ENCODE measurements around the gene DES.
A peak's percentile ranks its signal among the peaks of the same experiment; 100 is the strongest.

DES gene

DNA sequence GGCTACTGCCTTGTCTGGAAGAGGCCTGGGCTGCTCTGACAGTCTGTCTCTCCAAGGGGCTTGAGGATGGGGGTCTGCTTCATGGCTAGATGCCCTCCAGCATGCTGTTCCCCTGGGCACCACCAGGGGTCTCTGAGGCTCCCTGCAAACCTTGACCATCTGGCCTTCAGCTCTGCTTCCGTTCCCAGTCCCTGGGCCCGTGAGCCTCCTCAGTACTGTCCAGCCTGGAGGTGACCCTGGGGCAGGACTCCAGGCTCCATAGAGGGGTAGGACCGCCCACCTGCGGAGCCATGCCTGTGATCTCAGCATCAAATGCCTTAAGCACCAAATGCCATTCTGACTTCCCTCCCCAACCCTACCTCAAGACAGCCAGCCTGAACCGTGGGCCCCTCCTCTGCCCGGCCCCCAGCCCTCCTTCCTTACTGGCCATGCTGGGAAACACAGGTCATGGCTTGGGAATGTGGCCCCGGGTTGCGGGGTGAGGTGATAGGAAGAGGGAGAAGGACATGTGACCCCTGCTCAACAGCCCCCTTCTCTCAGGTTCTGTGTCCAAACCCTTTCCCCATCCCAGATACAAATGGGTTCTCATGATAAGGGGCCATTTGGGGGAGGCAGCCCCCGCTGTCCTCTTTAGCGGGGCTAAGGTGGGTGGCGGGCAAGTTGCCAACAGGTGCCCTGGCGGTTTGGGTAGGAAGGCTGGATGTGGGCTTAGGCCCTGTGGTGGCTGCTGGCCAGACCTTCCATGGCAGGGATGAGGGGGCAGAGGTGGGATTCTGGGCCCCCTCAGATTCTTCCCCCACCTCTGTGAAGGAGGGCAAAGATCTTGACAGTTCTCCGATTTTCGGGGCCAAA, 41.5 kb downstream of the DES start:
- peak; percentile 30 for DNase-seq

DNA sequence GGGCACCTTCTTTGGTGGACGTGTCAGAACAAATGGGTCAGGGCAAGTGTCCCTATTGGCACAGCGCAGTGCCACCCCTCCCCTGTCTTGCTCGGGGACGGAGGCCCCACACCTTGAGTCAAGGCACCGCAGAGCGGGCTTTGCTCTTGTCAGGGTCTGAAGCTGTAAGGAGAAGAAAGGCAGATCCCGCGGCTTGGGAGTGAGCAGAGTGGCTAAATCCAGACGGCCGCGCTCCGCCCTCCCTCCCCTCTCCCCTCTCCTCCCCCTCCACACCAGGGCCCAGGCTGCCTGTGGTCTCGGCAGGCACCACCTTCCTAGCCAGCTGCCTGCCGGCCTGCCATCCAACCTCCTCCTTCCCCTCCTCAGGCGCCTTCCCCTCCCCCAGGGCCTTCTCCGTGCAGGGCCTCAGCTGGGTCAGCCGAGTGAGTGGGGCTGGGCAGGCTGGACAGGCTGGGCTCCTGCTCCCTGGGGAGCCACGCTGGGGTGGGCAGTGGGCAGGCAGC, 42.3 kb downstream of the DES start:
- peak; percentile 66 for DNase-seq

DNA sequence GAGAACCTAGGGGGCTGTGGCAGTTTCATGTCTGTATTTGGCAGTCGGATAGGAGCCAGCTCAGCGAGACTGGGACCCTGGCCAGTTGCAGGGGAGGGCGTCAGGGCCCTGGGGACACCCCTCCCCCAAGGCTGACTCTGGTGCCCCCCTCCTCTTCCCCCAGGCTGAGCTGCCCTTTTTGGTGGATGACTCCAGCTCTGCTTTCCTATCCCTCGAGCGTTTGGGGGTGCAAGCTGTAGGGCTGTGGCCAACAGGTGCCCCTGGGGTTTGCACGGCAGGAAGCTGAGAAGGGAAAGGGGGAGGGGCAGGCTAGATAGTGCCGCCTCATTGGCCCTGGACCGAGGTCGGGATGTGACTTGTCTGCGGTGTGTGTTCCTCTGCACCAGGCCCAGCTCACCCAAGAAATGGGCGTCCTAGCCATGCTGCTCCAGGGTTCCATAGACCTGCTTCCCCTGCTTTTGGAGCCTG, 42.9 kb downstream of the DES start:
- DNase-seq: no peak

DNA sequence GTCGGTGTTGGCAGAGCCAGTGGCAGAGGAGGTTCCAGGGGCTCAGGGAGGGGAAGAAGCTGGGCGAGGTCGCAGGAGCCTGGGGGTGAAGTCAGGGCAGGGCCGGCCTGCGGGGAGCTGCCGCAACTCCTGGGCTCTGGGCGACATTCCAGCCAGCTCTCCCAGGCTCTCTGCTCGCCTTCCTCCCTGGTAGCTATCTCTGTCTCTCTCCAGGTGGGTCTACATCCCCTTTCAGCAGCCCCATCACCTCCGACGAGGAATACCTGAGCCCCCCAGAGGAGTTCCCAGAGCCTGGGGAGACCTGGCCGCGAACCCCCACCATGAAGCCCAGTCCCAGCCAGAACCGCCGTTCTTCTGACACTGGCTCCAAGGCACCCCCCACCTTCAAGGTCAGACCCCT, 43.5 kb downstream of the DES start:
- DNase-seq: no peak

DNA sequence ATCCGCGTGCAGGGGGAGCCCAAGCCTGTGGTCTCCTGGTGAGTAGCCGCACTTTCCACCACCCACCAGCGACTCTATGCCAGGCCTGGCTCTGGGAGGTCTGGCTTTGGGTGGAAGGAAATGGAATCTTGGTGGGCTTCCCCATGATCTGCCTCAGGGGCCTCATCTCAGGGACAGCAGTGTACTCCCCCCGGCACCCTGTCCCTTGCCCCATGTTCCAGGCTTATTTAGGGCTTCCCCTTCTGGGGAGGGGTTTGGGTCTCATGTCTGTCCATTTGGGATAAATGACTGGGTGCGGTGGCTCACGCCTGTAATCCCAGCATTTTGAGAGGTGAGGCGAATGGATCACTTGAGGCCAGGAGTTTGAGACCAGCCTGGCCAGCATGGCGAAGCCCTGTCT, 44.2 kb downstream of the DES start:
- DNase-seq: no peak

DNA sequence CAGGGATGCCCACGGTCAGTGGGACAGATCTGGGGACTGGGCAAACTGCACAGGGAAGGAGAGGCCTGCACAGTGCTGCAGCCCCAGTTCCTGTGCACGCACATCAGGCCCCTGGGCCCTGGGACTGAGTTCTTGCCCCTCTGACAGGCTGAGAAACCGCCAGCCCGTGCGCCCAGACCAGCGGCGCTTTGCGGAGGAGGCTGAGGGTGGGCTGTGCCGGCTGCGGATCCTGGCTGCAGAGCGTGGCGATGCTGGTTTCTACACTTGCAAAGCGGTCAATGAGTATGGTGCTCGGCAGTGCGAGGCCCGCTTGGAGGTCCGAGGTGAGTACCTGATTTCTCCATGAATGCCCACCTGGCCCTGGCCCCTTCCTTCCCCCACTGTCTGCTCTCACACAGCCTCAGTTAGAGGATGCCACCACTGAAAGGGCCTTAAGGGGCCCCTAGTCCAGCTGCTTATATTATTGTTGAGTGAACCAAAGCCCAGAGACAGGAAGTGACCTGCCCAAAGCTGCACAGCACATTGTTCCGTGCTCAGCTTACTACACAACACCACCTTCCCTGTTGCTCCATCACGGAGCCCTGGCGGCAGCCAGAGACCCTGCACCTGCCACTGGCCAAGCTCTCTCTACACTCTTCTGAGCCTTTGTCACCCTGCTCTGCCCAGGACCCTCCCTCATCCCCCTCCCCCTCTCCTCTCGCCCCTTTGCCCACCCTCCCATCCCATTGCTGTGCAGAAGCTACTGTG, 46.3 kb downstream of the DES start:
- no peak for DNase-seq

DNA sequence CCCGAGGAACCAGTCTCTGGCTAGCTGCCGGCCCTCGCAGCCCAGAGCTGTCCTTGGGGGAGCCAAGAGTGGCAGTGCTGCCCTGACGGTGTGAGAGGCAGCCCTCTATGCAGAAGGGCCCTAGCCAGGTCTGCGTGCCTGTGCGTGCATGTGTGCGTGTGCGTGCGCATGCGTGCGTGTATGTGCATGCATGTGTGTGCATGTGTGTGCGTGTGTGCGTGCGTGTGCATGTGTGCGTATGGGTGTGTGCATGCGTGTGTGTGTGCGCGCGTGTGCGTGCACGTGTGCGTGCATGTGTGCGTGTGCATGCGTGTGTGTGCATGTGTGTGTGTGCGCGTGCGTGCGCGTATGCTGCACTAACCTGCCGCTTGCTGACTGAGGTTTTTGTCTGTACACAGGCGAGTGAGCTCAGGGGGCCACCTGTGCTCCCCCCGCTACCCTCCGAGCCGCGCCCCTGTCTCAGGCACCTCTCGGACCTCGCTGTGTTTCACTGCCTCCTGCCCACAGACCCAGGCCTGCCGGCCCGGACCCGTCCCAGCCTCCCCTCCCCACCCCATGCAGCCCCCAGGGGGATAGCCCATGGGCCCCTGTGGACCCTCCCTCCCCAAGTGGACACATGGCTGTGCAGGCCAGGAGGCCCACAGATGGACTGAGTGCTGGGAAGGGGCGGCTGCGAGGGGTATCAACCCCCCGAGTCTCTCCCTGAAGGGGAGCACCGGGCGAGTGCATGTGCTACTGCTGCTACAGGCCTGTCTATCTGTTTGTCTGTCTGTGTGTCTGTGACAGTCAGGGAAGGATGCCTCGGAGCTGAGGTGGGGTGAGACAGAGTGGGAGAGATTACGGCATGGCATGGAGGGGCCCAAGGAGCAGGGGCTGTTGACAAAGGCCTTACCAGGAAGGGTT, 47.7 kb downstream of the DES start:
- DNase-seq: no peak

DNA sequence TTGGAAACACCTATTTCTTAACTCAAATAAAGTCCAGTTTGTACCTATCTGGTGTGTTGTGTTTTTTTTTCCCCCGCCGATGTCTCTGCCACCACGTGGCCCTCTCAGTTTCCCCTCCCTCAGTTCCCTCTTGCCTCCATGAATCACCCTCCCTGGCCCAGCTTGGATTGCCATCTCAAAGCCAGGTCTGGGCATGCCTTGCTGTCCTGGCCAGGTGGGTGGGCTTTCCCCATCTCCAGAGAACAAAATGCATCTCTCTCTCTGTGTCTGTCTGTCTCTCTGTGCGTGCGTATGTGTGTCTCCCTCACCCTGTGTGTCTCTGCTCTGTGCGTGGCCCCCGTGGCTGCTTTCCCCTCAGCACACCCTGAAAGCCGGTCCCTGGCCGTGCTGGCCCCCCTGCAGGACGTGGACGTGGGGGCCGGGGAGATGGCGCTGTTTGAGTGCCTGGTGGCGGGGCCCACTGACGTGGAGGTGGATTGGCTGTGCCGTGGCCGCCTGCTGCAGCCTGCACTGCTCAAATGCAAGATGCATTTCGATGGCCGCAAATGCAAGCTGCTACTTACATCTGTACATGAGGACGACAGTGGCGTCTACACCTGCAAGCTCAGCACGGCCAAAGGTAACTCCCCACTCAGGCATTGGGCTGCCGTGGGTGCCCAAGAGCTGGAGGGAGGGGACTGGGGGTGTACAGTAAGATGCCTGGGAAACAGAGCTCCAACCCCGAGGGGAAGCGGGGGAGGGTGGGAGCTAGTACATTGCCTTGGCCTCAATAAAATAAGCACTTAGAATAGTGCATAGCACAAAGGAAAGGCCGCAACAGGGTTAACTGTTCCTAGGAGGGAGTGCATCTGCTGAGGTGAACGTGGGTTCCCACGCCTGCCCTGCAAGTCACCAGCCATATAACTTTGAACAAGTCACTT, 48.9 kb downstream of the DES start:
- DNase-seq: no peak

DNA sequence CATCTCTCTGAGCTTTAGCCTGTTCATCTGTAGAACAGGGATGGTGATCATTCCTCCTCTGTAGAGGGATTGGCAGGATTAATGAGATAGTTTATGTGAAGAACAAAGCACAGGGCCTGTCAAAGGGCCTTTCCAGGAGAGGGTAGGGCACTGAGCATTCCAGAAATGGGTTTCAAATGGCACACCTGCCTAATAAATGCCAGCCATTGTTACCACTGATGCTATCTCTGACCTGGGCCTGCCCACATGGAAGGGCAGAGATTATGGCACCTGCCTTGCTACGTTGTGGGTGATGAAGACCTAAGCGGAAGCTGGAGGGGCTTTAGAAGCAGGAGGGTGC, 49.5 kb downstream of the DES start:
- DNase-seq: no peak

DNA sequence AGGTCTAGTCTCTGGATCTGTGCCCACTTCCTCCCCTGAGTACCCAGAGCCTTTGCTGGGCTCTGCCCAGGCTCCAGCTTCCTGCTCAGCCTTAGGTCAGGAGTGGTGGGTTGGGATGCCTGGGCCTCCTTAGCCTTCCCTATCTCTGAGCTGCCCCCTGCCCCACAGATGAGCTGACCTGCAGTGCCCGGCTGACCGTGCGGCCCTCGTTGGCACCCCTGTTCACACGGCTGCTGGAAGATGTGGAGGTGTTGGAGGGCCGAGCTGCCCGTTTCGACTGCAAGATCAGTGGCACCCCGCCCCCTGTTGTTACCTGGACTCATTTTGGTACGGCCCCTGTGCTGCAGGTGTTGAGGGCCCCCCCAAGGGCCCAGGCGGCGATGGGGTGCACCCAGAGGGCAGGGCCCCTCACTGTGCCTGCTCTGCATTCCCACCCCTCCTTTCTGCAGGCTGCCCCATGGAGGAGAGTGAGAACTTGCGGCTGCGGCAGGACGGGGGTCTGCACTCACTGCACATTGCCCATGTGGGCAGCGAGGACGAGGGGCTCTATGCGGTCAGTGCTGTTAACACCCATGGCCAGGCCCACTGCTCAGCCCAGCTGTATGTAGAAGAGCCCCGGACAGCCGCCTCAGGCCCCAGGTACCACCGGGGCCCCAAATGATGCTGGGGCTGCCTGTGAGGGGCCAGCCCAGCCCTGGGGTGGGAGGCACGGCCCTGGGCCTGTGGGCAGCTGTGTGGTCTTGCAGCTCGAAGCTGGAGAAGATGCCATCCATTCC, 50.4 kb downstream of the DES start:
- no peak for DNase-seq

DNA sequence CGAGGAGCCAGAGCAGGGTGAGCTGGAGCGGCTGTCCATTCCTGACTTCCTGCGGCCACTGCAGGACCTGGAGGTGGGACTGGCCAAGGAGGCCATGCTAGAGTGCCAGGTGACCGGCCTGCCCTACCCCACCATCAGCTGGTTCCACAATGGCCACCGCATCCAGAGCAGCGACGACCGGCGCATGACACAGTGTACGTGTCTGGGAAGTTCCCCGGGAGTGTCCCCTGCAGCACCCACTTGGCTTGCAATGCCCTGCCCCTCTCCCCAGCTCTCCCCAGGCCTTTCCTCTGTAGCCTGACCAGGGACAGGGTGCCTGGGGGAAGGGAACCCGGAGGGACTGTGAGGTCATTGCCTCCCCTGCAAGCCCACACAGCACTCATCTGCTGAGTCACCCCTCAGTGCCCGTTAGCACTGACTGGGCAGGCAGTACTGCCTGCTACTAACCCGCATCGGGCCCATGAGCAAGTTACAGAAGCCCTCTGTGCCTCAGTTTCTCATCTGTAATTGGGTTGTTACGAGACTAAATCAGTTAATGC, 51.1 kb downstream of the DES start:
- DNase-seq: no peak

DNA sequence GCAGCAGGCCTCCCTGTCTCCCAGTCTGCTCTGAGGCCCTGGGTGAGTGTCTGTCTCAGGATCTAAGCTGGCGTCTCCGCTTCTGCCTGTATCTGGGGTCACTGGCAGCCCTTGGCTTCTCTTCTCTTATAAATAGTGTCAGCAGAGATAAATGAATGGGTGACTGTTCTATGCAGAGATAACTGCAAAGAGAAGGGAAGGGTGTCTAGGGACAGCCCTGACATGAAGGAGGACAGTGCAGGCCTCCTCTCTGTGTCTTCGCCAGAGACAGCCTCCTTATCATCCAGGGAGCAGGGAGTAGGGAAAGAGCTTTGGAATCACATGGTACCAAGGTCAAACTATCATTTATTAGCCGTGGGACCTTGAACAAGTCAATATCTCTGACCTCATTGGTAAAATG, 52.3 kb downstream of the DES start:
- no peak for DNase-seq

DNA sequence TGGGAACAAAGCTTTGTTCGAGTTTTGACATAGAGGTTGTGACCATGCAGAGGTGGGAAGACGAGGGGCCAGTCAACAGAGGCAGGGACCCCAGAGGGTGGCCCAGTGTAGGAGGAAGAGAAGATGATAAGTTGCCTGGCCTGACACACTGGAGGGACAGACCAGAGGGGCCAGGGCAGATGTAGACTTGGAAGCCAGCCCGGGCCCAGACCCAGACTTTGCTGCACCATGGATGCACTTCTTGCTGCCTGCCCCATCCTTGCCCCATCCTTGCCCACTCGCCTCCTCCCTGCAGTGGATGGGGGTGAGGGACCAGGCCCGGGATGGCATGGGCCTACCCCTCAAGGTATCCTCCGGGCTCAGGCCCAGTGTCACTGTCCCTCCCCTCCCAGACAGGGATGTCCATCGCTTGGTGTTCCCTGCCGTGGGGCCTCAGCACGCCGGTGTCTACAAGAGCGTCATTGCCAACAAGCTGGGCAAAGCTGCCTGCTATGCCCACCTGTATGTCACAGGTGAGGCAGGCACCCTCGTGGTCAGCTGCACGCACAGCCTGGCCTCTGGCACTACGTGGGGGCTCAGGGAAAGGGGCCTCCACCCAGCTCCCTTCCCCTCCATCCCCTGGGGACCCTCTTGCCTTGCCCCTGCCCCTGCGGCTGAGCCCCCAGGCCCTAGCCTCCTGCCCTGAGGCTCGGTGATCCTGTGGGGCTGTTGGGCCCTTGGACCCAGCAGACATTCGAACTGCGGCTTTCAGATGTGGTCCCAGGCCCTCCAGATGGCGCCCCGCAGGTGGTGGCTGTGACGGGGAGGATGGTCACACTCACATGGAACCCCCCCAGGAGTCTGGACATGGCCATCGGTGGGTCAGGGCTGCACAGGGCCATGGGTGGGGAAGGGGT, 53.5 kb downstream of the DES start:
- DNase-seq: no peak

DNA sequence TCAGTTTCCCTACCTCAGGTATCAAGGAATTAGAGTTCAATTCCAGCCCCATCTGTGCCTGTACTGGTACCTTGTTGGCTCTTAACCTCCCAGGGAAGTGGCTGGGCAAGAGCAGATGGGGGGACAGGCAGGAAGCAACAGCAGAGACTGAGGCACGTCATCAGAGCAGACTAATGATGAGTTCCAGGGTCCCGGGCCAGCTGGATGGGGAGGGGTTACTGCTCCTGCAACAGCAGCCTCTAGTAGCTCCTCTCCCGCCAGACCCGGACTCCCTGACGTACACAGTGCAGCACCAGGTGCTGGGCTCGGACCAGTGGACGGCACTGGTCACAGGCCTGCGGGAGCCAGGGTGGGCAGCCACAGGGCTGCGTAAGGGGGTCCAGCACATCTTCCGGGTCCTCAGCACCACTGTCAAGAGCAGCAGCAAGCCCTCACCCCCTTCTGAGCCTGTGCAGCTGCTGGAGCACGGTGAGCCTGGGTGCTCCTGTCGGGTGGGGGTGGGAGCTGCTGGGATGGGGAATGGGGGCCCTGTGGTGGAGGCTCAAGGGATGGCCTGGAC, 54.5 kb downstream of the DES start:
- no peak for DNase-seq

DNA sequence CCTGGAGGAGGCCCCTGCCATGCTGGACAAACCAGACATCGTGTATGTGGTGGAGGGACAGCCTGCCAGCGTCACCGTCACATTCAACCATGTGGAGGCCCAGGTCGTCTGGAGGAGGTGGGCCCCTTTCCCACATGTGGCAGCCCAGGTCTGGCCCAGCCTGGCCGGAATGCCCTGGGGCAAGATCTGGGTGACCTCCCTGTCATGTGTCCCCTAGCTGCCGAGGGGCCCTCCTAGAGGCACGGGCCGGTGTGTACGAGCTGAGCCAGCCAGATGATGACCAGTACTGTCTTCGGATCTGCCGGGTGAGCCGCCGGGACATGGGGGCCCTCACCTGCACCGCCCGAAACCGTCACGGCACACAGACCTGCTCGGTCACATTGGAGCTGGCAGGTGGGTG, 55.3 kb downstream of the DES start:
- DNase-seq: no peak

DNA sequence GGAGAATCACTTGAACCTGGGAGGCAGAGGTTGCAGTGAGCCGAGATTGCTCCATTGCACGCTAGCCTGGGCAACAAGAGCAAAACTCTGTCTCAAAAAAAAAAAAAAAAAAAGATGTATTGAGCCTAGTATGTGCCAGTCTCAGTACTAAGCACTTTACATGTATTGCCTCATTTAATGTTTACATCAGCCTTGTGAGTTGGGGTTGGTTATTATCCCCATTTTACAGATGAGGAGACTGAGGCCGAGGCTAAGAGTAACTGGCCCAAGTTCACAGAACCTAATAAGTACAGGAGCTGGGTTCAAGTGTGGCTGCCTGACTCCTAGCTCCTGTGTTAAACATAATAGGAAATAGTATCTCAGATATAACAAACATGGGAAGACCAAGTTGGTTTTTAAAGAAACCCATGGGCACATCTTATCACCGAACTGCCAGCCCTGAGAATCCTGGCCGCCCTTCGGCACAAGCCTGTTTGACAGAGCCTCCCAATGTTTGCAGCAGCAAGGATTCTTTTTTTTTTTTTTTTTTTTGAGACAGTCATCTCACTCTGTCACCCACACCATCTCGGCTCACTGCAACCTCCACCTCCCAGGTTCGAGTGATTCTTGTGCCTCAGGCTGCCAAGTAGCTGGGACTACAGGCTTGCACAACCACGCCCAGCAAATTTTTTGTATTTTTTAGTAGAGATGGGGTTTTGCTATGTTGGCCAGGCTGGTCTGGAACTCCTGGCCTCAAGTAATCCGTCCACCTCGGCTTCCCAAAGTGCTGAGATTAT, 56.3 kb downstream of the DES start:
- no peak for DNase-seq

DNA sequence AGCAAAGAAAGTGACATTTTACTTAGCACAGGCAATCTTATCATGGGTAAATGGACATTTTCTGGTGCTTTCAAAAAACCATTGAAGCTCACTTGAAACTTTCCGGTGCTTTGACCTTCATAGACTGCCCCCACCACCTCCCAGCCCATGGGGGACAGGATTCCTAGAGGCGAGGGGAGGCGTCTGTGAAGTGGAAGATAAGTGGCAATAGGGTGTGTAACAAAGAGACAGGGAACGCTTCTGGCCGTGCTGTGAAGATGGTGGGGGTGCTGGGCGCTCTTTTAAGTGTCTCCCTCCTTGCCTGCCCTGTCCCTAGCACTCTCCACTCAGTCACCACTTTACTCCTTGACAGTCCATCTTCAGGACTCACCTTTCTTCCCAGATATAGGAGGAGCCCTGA, 57.1 kb downstream of the DES start:
- DNase-seq: no peak
